HEK293 (cell line): ENCODE results near the gene ZNF367.

ENCODE experiments used
- CTCF ChIP-seq: fragments of 450-650 bp; formaldehyde crosslinking; IDR thresholded peaks from 2 replicates; pipeline ENCODE4 v1.5.1; 2016; ENCODE audit warnings: missing biosample characterization, missing genetic modification characterization
- HOXA7 ChIP-seq: sonication (generic); formaldehyde crosslinking; IDR thresholded peaks from 2 replicates; pipeline ENCODE4 v1.8.1; 2022; ENCODE audit warnings: missing genetic modification reagents, borderline replicate concordance
- KLF10 ChIP-seq: fragments of 450-650 bp; IDR thresholded peaks from 2 replicates; pipeline ENCODE4 v1.5.1; 2018; ENCODE audit warnings: missing biosample characterization, mild to moderate bottlenecking, missing genetic modification characterization
- PRDM2 ChIP-seq: fragments of 450-650 bp; formaldehyde crosslinking; IDR thresholded peaks from 2 replicates; pipeline ENCODE4 v1.5.1; 2016; ENCODE audit warnings: missing biosample characterization, missing genetic modification characterization, borderline replicate concordance
- ZBTB7A ChIP-seq: fragments of 450-650 bp; formaldehyde crosslinking; IDR thresholded peaks from 2 replicates; pipeline ENCODE4 v1.5.1; 2016; ENCODE audit warnings: low read depth, missing biosample characterization, missing genetic modification characterization
- ZEB2 ChIP-seq: fragments of 450-650 bp; formaldehyde crosslinking; IDR thresholded peaks from 2 replicates; pipeline ENCODE4 v1.5.1; 2016; ENCODE audit warnings: missing biosample characterization, missing genetic modification characterization
- ZNF133 ChIP-seq: fragments of 450-650 bp; formaldehyde crosslinking; IDR thresholded peaks from 2 replicates; pipeline ENCODE4 v1.5.1; 2016; ENCODE audit warnings: missing biosample characterization, missing genetic modification characterization
- ZNF184 ChIP-seq: fragments of 450-650 bp; IDR thresholded peaks from 2 replicates; pipeline ENCODE4 v1.5.1; 2018; ENCODE audit warnings: missing biosample characterization, mild to moderate bottlenecking, missing genetic modification characterization
- ZNF2 ChIP-seq: fragments of 450-650 bp; formaldehyde crosslinking; IDR thresholded peaks from 2 replicates; pipeline ENCODE4 v1.5.1; 2016; ENCODE audit warnings: missing biosample characterization, missing genetic modification characterization
- ZNF24 ChIP-seq: fragments of 450-650 bp; formaldehyde crosslinking; IDR thresholded peaks from 2 replicates; pipeline ENCODE4 v1.5.1; 2016; ENCODE audit warnings: missing biosample characterization, missing genetic modification characterization
- ZNF311 ChIP-seq: fragments of 450-650 bp; formaldehyde crosslinking; IDR thresholded peaks from 2 replicates; pipeline ENCODE4 v1.5.1; 2017; ENCODE audit warnings: missing biosample characterization, missing genetic modification characterization, borderline replicate concordance
- ZNF350 ChIP-seq: fragments of 450-650 bp; formaldehyde crosslinking; IDR thresholded peaks from 2 replicates; pipeline ENCODE4 v1.5.0; 2017; ENCODE audit warnings: missing biosample characterization, mild to moderate bottlenecking, missing genetic modification characterization
- ZNF580 ChIP-seq: fragments of 450-650 bp; formaldehyde crosslinking; IDR thresholded peaks from 2 replicates; pipeline ENCODE4 v1.5.1; 2016; ENCODE audit warnings: missing biosample characterization, missing genetic modification characterization
- ZNF658 ChIP-seq: fragments of 450-650 bp; formaldehyde crosslinking; IDR thresholded peaks from 2 replicates; pipeline ENCODE4; 2016; ENCODE audit warnings: missing biosample characterization, missing genetic modification characterization

GRCh38 chr9:96436456-96437126, 18.4 kb upstream of the ZNF367 start:
- TF ChIP-seq ZNF24 (tag by site-specific recombination) (no peak), ZNF2 (tag by site-specific recombination) (no peak), CTCF (no peak), ZBTB7A (tag by site-specific recombination) (no peak), ZNF311 (tag by site-specific recombination) (no peak), ZNF580 (tag by site-specific recombination) (no peak), ZNF350 (no peak), PRDM2 (tag by site-specific recombination) (no peak), ZEB2 (tag by site-specific recombination) (no peak), ZNF133 (tag by site-specific recombination) (no peak), KLF10 (tag by site-specific recombination) (no peak), HOXA7 (CRISPR knock-in tag) (no peak), ZNF658 (tag by site-specific recombination) (no peak), ZNF184 (no peak)
